HepG2 (cell line): ENCODE results near the gene LRRC45. TPM values are rescaled to one million over a fixed set of nuclear protein-coding genes. Genes with fewer than 3 reads are reported as not detected.

ENCODE experiments used
- CCDC6 ChIP-seq: sonication (generic); formaldehyde crosslinking; IDR thresholded peaks from 2 replicates; pipeline ENCODE4 v1.8.1; 2022; ENCODE audit warnings: mild to moderate bottlenecking, missing genetic modification reagents, moderate library complexity
- DR1 ChIP-seq: sonication (generic); formaldehyde crosslinking; IDR thresholded peaks from 2 replicates; pipeline ENCODE4 v1.8.0; 2021; ENCODE audit warnings: mild to moderate bottlenecking, missing genetic modification reagents, inconsistent platforms
- MBNL3 ChIP-seq: fragments of 250-450 bp; sonication (Bioruptor Pico); conservative IDR thresholded peaks from 2 replicates; pipeline ENCODE4 v1.8.0; 2022; ENCODE audit warnings: mild to moderate bottlenecking, inconsistent platforms
- MTF1 ChIP-seq: sonication (generic); formaldehyde crosslinking; IDR thresholded peaks from 2 replicates; pipeline ENCODE4 v1.5.0; 2020; ENCODE audit warnings: missing genetic modification reagents
- SATB2 ChIP-seq: sonication (generic); formaldehyde crosslinking; IDR thresholded peaks from 2 replicates; pipeline ENCODE4 v1.5.0; 2020; ENCODE audit warnings: missing genetic modification reagents
- SNAPC2 ChIP-seq: sonication (generic); formaldehyde crosslinking; IDR thresholded peaks from 2 replicates; pipeline ENCODE4 v1.8.1; 2022; ENCODE audit warnings: mild to moderate bottlenecking, missing genetic modification reagents
- TAF1 ChIP-seq: sonication (generic); formaldehyde crosslinking; IDR thresholded peaks from 2 replicates; pipeline ENCODE4 v1.4.0; 2020; ENCODE audit warnings: missing genetic modification reagents
- TAF15 ChIP-seq: fragments of 200-400 bp; formaldehyde crosslinking; IDR thresholded peaks from one replicate; pipeline ENCODE4 v1.6.1; 2018; ENCODE audit warnings: mild to moderate bottlenecking, low read depth, low read length; ENCODE audit not compliant: poor library complexity, severe bottlenecking
- ZBTB33 ChIP-seq: sonication (generic); formaldehyde crosslinking; IDR thresholded peaks from 2 replicates; pipeline ENCODE4 v1.4.0; 2020; ENCODE audit warnings: missing genetic modification reagents
- ZBTB49 ChIP-seq: sonication (generic); formaldehyde crosslinking; IDR thresholded peaks from 2 replicates; pipeline ENCODE4 v1.4.0; 2020; ENCODE audit warnings: missing genetic modification reagents, borderline replicate concordance
- ZMAT5 ChIP-seq: sonication (generic); formaldehyde crosslinking; IDR thresholded peaks from 2 replicates; pipeline ENCODE4 v1.5.0; 2020; ENCODE audit warnings: mild to moderate bottlenecking, low read depth, missing genetic modification reagents, borderline replicate concordance
- ZNF296 ChIP-seq: sonication (generic); formaldehyde crosslinking; conservative IDR thresholded peaks from 2 replicates; pipeline ENCODE4 v1.5.0; 2020; ENCODE audit warnings: mild to moderate bottlenecking, missing genetic modification reagents
- ZNF687 ChIP-seq: sonication (generic); formaldehyde crosslinking; IDR thresholded peaks from 2 replicates; pipeline ENCODE4 v1.5.1; 2020; ENCODE audit warnings: mild to moderate bottlenecking, missing genetic modification reagents, moderate library complexity
- ZNF713 ChIP-seq: sonication (generic); formaldehyde crosslinking; IDR thresholded peaks from 2 replicates; pipeline ENCODE4 v1.4.0; 2020; ENCODE audit warnings: mild to moderate bottlenecking, missing genetic modification reagents
- ZNF75D ChIP-seq: sonication (generic); formaldehyde crosslinking; IDR thresholded peaks from 2 replicates; pipeline ENCODE4 v1.8.1; 2023; ENCODE audit warnings: missing genetic modification reagents, mild to moderate bottlenecking, borderline replicate concordance
- polyA plus RNA-seq, 8 experiments: library from polyadenylated mRNA; depleted of rRNA in 3 of 8; stranded (reverse) in 7 of 8; unstranded in 1 of 8; fragments of >200 nt; fragmentation: Illumina TruSeq in 4 of 8; extraction: Trizol in 4 of 8; gene quantifications; 2 replicates each; pipeline versions ENCODE4 v1.2.1 to v1.2.3, GENCODE V29; 2011 to 2016; ENCODE audit warnings: low read depth in 4 of 8, missing spikeins in 1 of 8, mixed read lengths in 1 of 8; ENCODE audit not compliant: insufficient read depth in 1 of 8
- total RNA-seq, 5 experiments: library from RNA; depleted of rRNA; stranded (reverse); fragments of >200 nt; fragmentation: Illumina TruSeq; extraction: Trizol; gene quantifications; 2 replicates each; pipeline ENCODE4 v1.2.3, GENCODE V29; 2016; ENCODE audit warnings: low read depth in 1 of 5

LRRC45 gene
- total and polyA plus RNA-seq, 2 of the 13 experiments (the other 11 are each of a cell fraction or from before 2014, with no cell fraction given): 11.6 to 48.1 TPM

- TF ChIP-seq ZBTB49 (CRISPR knock-in tag) (no peak), CCDC6 (CRISPR knock-in tag) (peak; percentile 63; the same call in 1 of the 2 replicates), MTF1 (CRISPR knock-in tag) (no peak), SATB2 (CRISPR knock-in tag) (no peak), ZNF687 (peak; percentile 88), TAF1 (CRISPR knock-in tag) (peak; percentile 64), MBNL3 (no peak), DR1 (peak; percentile 83; the same call in 1 of the 2 replicates), ZNF296 (CRISPR knock-in tag) (no peak; the same call in 1 of the 2 replicates), ZNF75D (CRISPR knock-in tag) (no peak), ZNF713 (peak; percentile 78; the same call in 1 of the 2 replicates), ZMAT5 (CRISPR knock-in tag) (no peak), SNAPC2 (no peak), ZBTB33 (peak; percentile 99), TAF15 (peak; percentile 86)
Measured at GRCh38 chr17:81995463-81996231, 27.5 kb upstream of the LRRC45 start (continued).
